HG03108 (cell line): ENCODE measurements around the gene ACSL6.

Experiments
- ATAC-seq: cut with Tn5 transposase; IDR thresholded peaks from one replicate; pipeline ENCODE4 v1.9.1; 2021; ENCODE audit warnings: moderate library complexity; ENCODE audit not compliant: unreplicated experiment

Gene ACSL6

DNA sequence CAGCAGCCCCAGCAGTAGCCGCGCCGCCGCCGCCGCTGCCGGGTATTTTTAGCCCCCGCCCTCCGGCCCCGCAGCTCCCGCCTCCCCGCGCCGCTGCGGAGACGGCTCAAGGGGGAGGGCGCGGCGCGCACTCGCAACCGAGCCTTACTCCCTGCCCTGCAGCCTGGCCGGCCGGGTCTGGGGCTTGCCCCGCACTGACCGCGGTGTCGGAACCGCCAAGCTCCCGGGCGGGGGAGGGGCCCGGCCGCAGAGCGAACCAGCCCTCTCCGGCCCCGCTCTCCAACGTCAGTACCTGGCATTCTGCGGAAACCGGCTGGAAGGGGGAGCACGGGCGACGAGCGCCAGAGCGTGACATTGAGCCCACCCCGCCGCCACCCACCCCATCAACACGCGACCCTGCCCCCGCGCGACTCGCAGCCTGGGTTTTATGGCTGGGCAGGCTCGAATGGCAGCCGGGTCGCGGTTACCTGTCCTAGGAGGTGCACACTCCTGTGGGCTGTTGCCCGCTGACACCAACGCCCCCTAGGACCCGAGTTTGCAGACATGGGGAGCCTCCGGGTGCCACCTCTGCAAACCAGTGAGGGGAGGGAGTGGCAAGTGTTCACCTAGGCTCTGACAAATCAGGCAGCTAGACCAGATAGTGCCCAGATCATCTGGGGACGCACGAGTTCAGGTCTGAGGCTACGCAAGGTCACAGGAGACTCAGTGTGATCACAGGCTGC is at the start of gene ACSL6:
Gene ACSL6 (minus strand): TSS at position 37 of the 722 bp plus-strand sequence. CDS start 105 bp downstream, outside the sequence.
- no peak for ATAC-seq

DNA sequence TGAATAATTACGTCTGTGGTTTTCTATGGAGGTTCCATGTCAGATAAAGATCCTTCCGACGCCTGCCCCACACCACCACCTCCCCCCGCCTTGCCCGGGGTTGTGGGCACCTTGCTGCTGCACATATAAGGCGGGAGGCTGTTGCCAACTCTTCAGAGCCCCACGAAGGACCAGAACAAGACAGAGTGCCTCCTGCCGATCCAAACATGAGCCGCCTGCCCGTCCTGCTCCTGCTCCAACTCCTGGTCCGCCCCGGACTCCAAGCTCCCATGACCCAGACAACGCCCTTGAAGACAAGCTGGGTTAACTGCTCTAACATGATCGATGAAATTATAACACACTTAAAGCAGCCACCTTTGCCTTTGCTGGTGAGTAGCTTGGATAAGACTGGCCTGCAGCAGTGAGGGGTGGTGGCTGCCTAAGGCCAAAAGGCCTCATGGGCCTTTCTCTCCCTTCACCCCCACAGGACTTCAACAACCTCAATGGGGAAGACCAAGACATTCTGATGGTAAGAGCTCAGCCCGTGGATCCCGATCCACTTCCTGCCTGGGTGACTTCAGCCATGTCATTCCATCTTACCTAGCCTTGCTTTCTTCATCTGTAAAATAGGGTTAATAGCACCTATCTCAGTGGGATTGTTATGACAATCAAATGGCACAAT is 49.2 kb upstream of the ACSL6 start, which contains the start of gene IL3:
Gene IL3 (plus strand): TSS at position 155 of the 661 bp plus-strand sequence. CDS start 52 bp downstream, at position 207.
- ATAC-seq, result no peak

GRCh38 chr5:132059696-132060500 is 48.4 kb upstream of the ACSL6 start:
- no peak for ATAC-seq

- no peak for ATAC-seq
These were observed 47.7 kb upstream of the ACSL6 start for GRCh38 chr5:132059043-132059695.

- ATAC-seq, result no peak
These were observed 47.2 kb upstream of the ACSL6 start for GRCh38 chr5:132058646-132059042.

- ATAC-seq, result no peak
These were observed 46.2 kb upstream of the ACSL6 start for GRCh38 chr5:132057498-132058255.

- ATAC-seq, result no peak
These were observed 45.4 kb upstream of the ACSL6 start for GRCh38 chr5:132056610-132057497.

DNA sequence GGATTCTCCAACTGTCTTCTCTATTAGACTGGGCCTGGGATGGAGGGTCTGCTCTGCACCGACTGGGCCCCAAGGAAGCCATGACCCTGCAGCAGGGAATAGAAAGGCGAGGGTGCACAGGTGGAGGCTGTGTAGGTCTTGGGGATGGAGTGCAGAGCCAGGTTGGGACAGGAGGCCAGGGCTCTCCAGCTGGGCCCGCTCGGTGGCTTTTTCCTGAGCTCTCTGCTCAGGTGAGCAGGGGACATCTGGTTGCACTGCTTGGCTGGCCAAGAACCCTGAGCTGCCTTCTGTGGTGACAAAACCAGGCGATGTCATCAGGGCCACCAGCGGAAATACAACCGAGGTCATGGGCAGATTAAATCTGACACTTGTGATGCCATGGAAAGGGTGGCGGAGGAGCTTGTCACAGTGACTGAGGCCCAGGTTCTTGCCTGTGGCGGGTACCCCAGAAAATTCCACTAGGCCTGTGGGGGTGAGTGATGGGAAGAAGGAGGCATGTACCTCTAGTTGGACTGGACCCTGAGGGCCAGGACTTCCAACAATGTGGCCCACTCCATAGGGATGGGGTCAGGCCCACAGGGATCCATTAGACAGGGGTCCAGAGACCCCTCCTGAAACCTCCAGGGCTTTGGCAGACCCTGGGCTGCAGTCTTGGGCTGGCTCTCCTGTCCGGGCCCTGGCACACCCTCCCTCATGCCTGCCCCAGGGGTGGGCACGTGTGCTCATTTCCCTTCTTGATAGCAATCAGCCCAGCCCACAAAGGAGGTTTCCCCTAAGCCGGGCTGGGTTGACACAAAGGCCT is 44.6 kb upstream of the ACSL6 start:
- no peak for ATAC-seq

DNA sequence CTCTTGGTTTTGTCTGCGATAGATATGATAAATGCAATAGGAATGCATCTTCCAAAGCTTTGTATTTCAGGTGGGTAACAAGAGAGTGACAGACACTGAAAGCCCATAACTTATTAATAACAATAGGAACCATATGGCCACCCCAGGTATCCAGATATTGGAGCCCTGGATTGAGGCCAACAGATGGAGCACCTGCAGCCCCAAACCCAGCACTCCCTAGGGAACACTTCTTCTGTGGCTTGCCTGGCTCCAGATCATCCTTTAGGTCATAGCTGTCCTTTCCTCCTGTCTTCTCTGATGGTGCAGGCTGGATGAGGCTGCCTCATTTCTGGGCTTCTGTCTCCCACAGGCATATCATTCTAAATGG is 44.0 kb upstream of the ACSL6 start:
- ATAC-seq, result no peak

DNA sequence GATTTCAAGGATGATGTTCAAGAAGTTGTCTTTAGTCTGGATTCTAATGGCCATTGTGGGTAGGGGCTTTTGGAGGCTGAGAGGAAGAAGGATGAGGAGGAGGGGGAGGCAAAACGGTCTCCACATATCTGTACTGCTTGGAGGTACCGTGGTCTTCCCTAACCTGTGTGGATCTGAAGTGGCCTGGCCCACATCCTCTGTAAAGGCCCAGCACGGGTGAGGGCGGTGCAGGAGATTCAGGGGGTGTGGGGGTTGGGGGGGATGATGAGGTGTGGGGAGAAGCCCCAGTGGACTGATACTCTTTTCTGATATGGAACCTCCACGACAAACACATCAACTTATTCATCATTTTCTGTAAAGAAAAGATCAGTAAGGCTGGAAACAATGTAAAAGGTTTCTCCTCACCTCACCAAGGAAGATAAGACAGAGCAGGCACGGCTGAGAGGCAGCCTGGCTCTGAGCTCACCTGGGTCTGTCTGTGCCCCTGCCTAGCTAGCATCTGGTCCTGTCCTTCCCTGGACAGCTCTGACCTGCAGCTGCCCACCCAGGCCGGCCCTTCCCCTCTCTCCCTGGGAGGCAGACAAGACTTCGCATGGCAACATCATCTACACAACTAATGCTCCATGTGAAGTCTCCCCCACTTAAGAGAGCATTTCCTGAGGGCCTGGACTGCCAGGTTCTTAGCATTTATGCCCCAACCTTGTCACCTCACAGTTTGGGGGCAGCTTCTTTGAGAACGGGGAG is 43.4 kb upstream of the ACSL6 start:
- ATAC-seq, result no peak

- ATAC-seq, result no peak
These were observed 42.7 kb upstream of the ACSL6 start for GRCh38 chr5:132054031-132054696.

- no peak for ATAC-seq
These were observed 42.0 kb upstream of the ACSL6 start for GRCh38 chr5:132053483-132053882.

DNA sequence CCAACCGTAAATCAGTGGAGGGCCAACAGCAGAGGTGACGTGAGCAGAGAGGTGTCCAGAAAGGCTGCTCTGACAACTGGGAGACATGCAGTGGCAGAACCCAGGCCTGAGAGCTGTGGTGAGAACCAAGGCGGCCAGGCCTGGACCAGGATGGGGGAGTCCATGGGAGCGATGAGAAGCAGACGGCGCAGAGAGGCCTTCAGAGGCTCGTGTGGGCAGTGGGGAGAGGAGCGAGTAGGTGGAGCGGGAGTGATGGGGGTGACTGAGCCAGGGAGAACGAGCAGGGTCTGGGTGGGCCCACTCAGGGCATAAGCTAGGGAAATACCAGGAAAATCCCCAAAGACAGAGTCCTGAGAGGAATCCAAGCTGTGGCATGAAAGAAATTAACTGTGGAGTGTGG is 41.1 kb upstream of the ACSL6 start:
- ATAC-seq, result no peak

DNA sequence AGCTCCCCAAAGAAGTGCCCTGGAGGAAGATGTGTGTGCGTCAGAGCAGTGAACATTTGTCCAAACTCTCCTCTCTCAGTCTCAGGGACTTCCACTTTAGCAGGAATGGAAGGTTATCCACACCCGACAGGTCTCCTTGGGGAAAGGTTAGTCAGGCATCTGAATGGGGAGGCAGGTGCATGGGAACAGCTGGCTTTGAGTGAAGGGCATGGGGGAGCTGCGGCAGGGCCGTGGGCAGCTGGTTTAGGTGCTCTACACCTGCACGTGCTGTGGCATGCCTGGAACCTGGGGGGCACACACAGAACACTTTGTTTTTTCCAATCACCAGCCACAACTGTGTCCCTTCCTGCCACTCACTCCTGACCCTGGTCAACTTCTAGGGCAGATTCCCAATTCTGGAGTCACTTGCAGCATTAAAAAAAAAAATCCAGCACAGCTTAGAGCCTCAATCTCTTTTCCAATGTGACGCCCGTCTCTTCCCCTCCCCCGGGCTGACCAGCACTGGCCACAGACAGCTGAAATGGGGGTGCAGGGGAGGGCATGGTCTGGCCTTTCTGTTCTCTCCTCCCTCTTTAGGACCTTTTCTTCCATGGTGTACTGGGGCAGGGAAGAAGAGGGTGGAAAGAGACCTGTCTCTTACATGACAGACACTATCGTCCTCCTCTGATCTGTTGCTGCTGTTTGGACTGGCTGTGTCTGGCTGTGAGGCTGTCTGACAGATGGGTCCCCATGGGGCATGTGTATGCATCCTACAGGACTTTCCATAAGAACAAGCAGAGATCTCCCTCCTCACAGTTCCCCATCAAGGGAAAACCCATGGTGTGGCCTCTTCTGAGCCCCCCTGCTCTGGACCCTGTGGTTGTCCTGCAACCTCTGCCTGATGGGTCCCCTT is 39.4 kb upstream of the ACSL6 start:
- no peak for ATAC-seq

GRCh38 chr5:132050136-132050535 is 38.7 kb upstream of the ACSL6 start:
- no peak for ATAC-seq

- ATAC-seq, result no peak
These were observed 38.1 kb upstream of the ACSL6 start for GRCh38 chr5:132049559-132049958.
